WTC11 (cell line): ENCODE data around the gene ARMC9. TPM values are rescaled to one million over a fixed set of nuclear protein-coding genes. Genes with fewer than 3 reads are reported as not detected.

Experiments
- ATAC-seq: fragments of 200-7000 bp; cut with Tn5 transposase; 2 replicates; pipeline ENCODE4 v1.10.0; 2021; ENCODE audit warnings: mild to moderate bottlenecking, moderate library complexity
- CTCF ChIA-PET: fragments of 300-600 bp; sonication (Branson Sonifier 250); formaldehyde crosslinking; loops from one replicate; lab custom pipeline; 2021; ENCODE audit warnings: antibody characterized with exemption; lab: Charles Lee
- POLR2A ChIA-PET: fragments of 350-600 bp; sonication (Branson Sonifier 250); formaldehyde crosslinking; loops from one replicate; lab custom pipeline; 2021; ENCODE audit warnings: antibody characterized with exemption; lab: Charles Lee
- DNase-seq: peaks from one replicate; pipeline ENCODE4 v3.0.0; 2021; ENCODE audit warnings: low spot score
- H3K27ac Mint-ChIP-seq: 2 replicates; pipeline ENCODE4 v1.8.0; 2021; ENCODE audit warnings: mixed read lengths
- H3K27me3 Mint-ChIP-seq: 2 replicates; pipeline ENCODE4 v1.8.0; 2021; ENCODE audit warnings: low read depth, mild to moderate bottlenecking, moderate library complexity, mixed read lengths
- H3K36me3 Mint-ChIP-seq: 2 replicates; pipeline ENCODE4 v1.8.0; 2021; ENCODE audit warnings: mixed read lengths
- H3K4me1 Mint-ChIP-seq: 2 replicates; pipeline ENCODE4 v1.8.0; 2022; ENCODE audit warnings: mixed read lengths
- H3K4me3 Mint-ChIP-seq: 2 replicates; pipeline ENCODE4 v1.8.0; 2021; ENCODE audit warnings: mild to moderate bottlenecking, moderate library complexity, mixed read lengths
- H3K9me3 Mint-ChIP-seq: 2 replicates; pipeline ENCODE4 v1.8.0; 2021; ENCODE audit warnings: mixed read lengths
- ATF1 ChIP-seq: sonication (generic); formaldehyde crosslinking; IDR thresholded peaks from 2 replicates; pipeline ENCODE4 v1.8.1; 2023; ENCODE audit warnings: mild to moderate bottlenecking, moderate library complexity, missing genetic modification reagents
- ATF2 ChIP-seq: sonication (generic); formaldehyde crosslinking; IDR thresholded peaks from 2 replicates; pipeline ENCODE4 v1.8.1; 2022; ENCODE audit warnings: low read depth, missing genetic modification reagents, borderline replicate concordance
- CREB1 ChIP-seq: sonication (generic); formaldehyde crosslinking; IDR thresholded peaks from 2 replicates; pipeline ENCODE4 v1.8.0; 2023; ENCODE audit warnings: mild to moderate bottlenecking, missing genetic modification reagents
- E2F4 ChIP-seq: sonication (generic); formaldehyde crosslinking; IDR thresholded peaks from 2 replicates; pipeline ENCODE4 v1.8.1; 2022; ENCODE audit warnings: low read depth, mild to moderate bottlenecking, moderate library complexity, missing genetic modification reagents, borderline replicate concordance
- EMX1 ChIP-seq: fragments of 250-450 bp; sonication (Bioruptor Pico); IDR thresholded peaks from 2 replicates; pipeline ENCODE4 v1.8.0; 2021; ENCODE audit warnings: mild to moderate bottlenecking
- FOXJ3 ChIP-seq: sonication (generic); formaldehyde crosslinking; IDR thresholded peaks from 2 replicates; pipeline ENCODE4 v1.9.0; 2021; ENCODE audit warnings: missing genetic modification reagents, mild to moderate bottlenecking, borderline replicate concordance
- GTF2I ChIP-seq: fragments of 250-450 bp; sonication (Bioruptor Pico); conservative IDR thresholded peaks from 2 replicates; pipeline ENCODE4 v1.4.0; 2021; ENCODE audit warnings: mild to moderate bottlenecking
- MYBL2 ChIP-seq: sonication (generic); formaldehyde crosslinking; IDR thresholded peaks from 2 replicates; pipeline ENCODE4 v1.8.1; 2023; ENCODE audit warnings: mild to moderate bottlenecking, moderate library complexity, missing genetic modification reagents
- NFATC4 ChIP-seq: fragments of 250-450 bp; sonication (Bioruptor Pico); IDR thresholded peaks from 2 replicates; pipeline ENCODE4 v1.9.0; 2021; ENCODE audit warnings: mild to moderate bottlenecking
- NFYB ChIP-seq: sonication (generic); formaldehyde crosslinking; conservative IDR thresholded peaks from 2 replicates; pipeline ENCODE4 v1.8.0; 2022; ENCODE audit warnings: low read depth, missing genetic modification reagents
- NR2C2 ChIP-seq: sonication (generic); formaldehyde crosslinking; IDR thresholded peaks from 2 replicates; pipeline ENCODE4 v1.8.0; 2022; ENCODE audit warnings: mild to moderate bottlenecking, missing genetic modification reagents
- PRRX2 ChIP-seq: fragments of 250-450 bp; sonication (Bioruptor Pico); IDR thresholded peaks from 2 replicates; pipeline ENCODE4 v1.8.0; 2021; ENCODE audit warnings: mild to moderate bottlenecking
- SP1 ChIP-seq: sonication (generic); formaldehyde crosslinking; conservative IDR thresholded peaks from 2 replicates; pipeline ENCODE4 v1.8.1; 2022; ENCODE audit warnings: missing genetic modification reagents
- TCF7 ChIP-seq: sonication (generic); formaldehyde crosslinking; IDR thresholded peaks from 2 replicates; pipeline ENCODE4 v1.8.0; 2022; ENCODE audit warnings: mild to moderate bottlenecking, low read depth, missing genetic modification reagents, moderate library complexity
- TP53 ChIP-seq: sonication (generic); formaldehyde crosslinking; IDR thresholded peaks from 2 replicates; pipeline ENCODE4 v1.8.1; 2023; ENCODE audit warnings: mild to moderate bottlenecking, missing genetic modification reagents
- ZBTB43 ChIP-seq: sonication (generic); formaldehyde crosslinking; IDR thresholded peaks from 2 replicates; pipeline ENCODE4 v1.8.1; 2023; ENCODE audit warnings: mild to moderate bottlenecking, missing genetic modification reagents
- ZNF232 ChIP-seq: sonication (generic); formaldehyde crosslinking; IDR thresholded peaks from 2 replicates; pipeline ENCODE4 v1.8.0; 2022; ENCODE audit warnings: mild to moderate bottlenecking, missing genetic modification reagents
- ZNF263 ChIP-seq: sonication (generic); formaldehyde crosslinking; IDR thresholded peaks from 2 replicates; pipeline ENCODE4 v1.8.1; 2022; ENCODE audit warnings: low read depth, mild to moderate bottlenecking, moderate library complexity, missing genetic modification reagents
- ZNF416 ChIP-seq: fragments of 250-450 bp; sonication (Bioruptor Pico); IDR thresholded peaks from 2 replicates; pipeline ENCODE4 v1.9.0; 2021; ENCODE audit warnings: mild to moderate bottlenecking, inconsistent platforms
- ZNF423 ChIP-seq: fragments of 250-450 bp; sonication (Bioruptor Pico); IDR thresholded peaks from 2 replicates; pipeline ENCODE4 v2.1.2; 2022; ENCODE audit warnings: mild to moderate bottlenecking, moderate library complexity
- ZNF671 ChIP-seq: fragments of 250-450 bp; sonication (Bioruptor Pico); IDR thresholded peaks from 2 replicates; pipeline ENCODE4 v1.8.0; 2021; ENCODE audit warnings: mild to moderate bottlenecking
- total RNA-seq: library from RNA; stranded (reverse); gene quantifications from 3 replicates; pipeline ENCODE4 v1.2.3, GENCODE V29; 2021
- TF ChIP-seq, protein P1 (sequence below): sonication (generic); formaldehyde crosslinking; conservative IDR thresholded peaks from 2 replicates; pipeline ENCODE4 v1.8.1; 2022; ENCODE audit warnings: mild to moderate bottlenecking, missing genetic modification reagents
- TF ChIP-seq, protein P2 (sequence below): fragments of 250-450 bp; sonication (Bioruptor Pico); IDR thresholded peaks from 2 replicates; pipeline ENCODE4 v1.8.0; 2021; ENCODE audit warnings: mild to moderate bottlenecking

ARMC9 gene
- total RNA-seq, 1 experiment from 2014 or later: 34.9 TPM

GRCh38 chr2:231258701-231259100, 60.3 kb downstream of the ARMC9 start:
- H3K36me3 Mint-ChIP-seq: peaks cover 28% of the 10 kb centered on the region; the same call in 1 of the 2 replicates
- POLR2A ChIA-PET: no interaction called here
- TF ChIP-seq EMX1 (CRISPR knock-in tag): no peak
- no peak for TF ChIP-seq FOXJ3
- TF ChIP-seq TCF7 (CRISPR knock-in tag): no peak
- TF ChIP-seq, all 79 proteins: peak for 0
- DNase-seq (no peak), ATAC-seq (no peak)
- no peak overlapping the region for H3K4me3 Mint-ChIP-seq
- CTCF ChIA-PET: no interaction called here
- peaks cover 6% of the 10 kb centered on the region for H3K4me1 Mint-ChIP-seq
- H3K27ac Mint-ChIP-seq: no peak overlapping the region
- no peaks in the 10 kb centered on the region for H3K27me3 Mint-ChIP-seq
- H3K9me3 Mint-ChIP-seq: no peaks in the 10 kb centered on the region

GRCh38 chr2:231259104-231259503, 60.7 kb downstream of the ARMC9 start:
- no peak for DNase-seq
- no peak for ATAC-seq
- CTCF ChIA-PET: no interaction called here
- peak overlapping the region; percentile 45; the same call in 1 of the 2 replicates for H3K27ac Mint-ChIP-seq
- H3K36me3 Mint-ChIP-seq: peaks cover 25% of the 10 kb centered on the region; the same call in 1 of the 2 replicates
- no peak overlapping the region for H3K4me3 Mint-ChIP-seq
- H3K9me3 Mint-ChIP-seq: no peaks in the 10 kb centered on the region
- no peaks in the 10 kb centered on the region for H3K27me3 Mint-ChIP-seq
- TF ChIP-seq TP53 (CRISPR knock-in tag): no peak
- TF ChIP-seq E2F4 (CRISPR knock-in tag): no peak
- TF ChIP-seq ZNF232 (CRISPR knock-in tag): no peak
- no peak for TF ChIP-seq ATF2 (CRISPR knock-in tag)
- no peak for TF ChIP-seq ATF1 (CRISPR knock-in tag)
- no peak for TF ChIP-seq PRRX2
- TF ChIP-seq SP1 (CRISPR knock-in tag): no peak
- no peak for TF ChIP-seq ZNF423
- no peak for TF ChIP-seq FOXJ3
- no peak for TF ChIP-seq NR2C2 (CRISPR knock-in tag)
- TF ChIP-seq, all 79 proteins: peak for 0
- POLR2A ChIA-PET: no interaction called here
- H3K4me1 Mint-ChIP-seq: peaks cover 6% of the 10 kb centered on the region

- TF ChIP-seq, protein P1, sequence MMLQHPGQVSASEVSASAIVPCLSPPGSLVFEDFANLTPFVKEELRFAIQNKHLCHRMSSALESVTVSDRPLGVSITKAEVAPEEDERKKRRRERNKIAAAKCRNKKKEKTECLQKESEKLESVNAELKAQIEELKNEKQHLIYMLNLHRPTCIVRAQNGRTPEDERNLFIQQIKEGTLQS (CRISPR knock-in tag): no peak
- no peak for TF ChIP-seq ZNF416
- no peak for TF ChIP-seq MYBL2 (CRISPR knock-in tag)
- no peak for TF ChIP-seq NFATC4
- TF ChIP-seq NFYB: no peak
- TF ChIP-seq GTF2I (CRISPR knock-in tag): no peak
- TF ChIP-seq, protein P2, sequence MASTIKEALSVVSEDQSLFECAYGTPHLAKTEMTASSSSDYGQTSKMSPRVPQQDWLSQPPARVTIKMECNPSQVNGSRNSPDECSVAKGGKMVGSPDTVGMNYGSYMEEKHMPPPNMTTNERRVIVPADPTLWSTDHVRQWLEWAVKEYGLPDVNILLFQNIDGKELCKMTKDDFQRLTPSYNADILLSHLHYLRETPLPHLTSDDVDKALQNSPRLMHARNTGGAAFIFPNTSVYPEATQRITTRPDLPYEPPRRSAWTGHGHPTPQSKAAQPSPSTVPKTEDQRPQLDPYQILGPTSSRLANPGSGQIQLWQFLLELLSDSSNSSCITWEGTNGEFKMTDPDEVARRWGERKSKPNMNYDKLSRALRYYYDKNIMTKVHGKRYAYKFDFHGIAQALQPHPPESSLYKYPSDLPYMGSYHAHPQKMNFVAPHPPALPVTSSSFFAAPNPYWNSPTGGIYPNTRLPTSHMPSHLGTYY (CRISPR knock-in tag): no peak
- no peak for TF ChIP-seq ZBTB43 (CRISPR knock-in tag)
- TF ChIP-seq ZNF671 (CRISPR knock-in tag): no peak
- no peak for TF ChIP-seq ZNF263 (CRISPR knock-in tag)
- TF ChIP-seq CREB1 (CRISPR knock-in tag): no peak
- DNase-seq: no peak
- ChIA-PET CTCF (interaction anchor here (0.6 to 1.3 kb wide), 4 partner anchors 15 to 224 kb away, joined by 3 read pairs; no protein-coding TSS in a partner anchor), POLR2A (no interaction called here)
- H3K27me3 Mint-ChIP-seq: no peaks in the 10 kb centered on the region
- peaks cover 6% of the 10 kb centered on the region for H3K4me1 Mint-ChIP-seq
- H3K9me3 Mint-ChIP-seq: no peaks in the 10 kb centered on the region
- no peak overlapping the region for H3K4me3 Mint-ChIP-seq
- ATAC-seq: peak; percentile 28
- peaks cover 27% of the 10 kb centered on the region for H3K36me3 Mint-ChIP-seq
- peak overlapping the region; percentile 82 for H3K27ac Mint-ChIP-seq
Measured at GRCh38 chr2:231260442-231261208, 62.2 kb downstream of the ARMC9 start.
